Measurements from ENCODE around the gene NDRG3. TPM values are rescaled to one million over a fixed set of nuclear protein-coding genes. Genes with fewer than 3 reads are reported as not detected.
"Not testable (repeated sequence)": the region's sequence is repeated elsewhere in the genome, so short reads cannot be mapped to it uniquely, and the experiment has no call there.

Gene NDRG3
- total RNA-seq, 2 experiments from 2014 or later, result 14.4 to 22.1 TPM

- no peaks in the 10 kb centered on the region for H3K9me3 ChIP-seq (ENCODE audit: low read length)
- H3K4me3 ChIP-seq (ENCODE audit: low read depth, low read length, poor library complexity, severe bottlenecking), result no peak overlapping the region
- CTCF ChIA-PET (ENCODE audit: unreplicated experiment), result no interaction called here
- H3K27ac ChIP-seq (ENCODE audit: low read depth, low read length, poor library complexity, severe bottlenecking), result no peak overlapping the region
- H2AFZ ChIP-seq (ENCODE audit: low read length), result no peak overlapping the region
- no peaks in the 10 kb centered on the region for H3K9me2 ChIP-seq (ENCODE audit: insufficient read depth, low read length)
- no peaks in the 10 kb centered on the region for H4K20me1 ChIP-seq (ENCODE audit: insufficient read depth, low read length)
- H3K79me2 ChIP-seq (ENCODE audit: insufficient read depth, low read depth, low read length), result no peaks in the 10 kb centered on the region
- no peak overlapping the region for H3K4me2 ChIP-seq (ENCODE audit: low read length)
- no TSS peak for BruUV-seq (replicated peaks)
- H3K4me1 ChIP-seq (ENCODE audit: insufficient read depth, low read length, poor library complexity, severe bottlenecking), result peaks cover 26% of the 10 kb centered on the region
- POLR2A ChIA-PET, result interaction anchor here (0.6 kb wide), 1 partner anchor 47 kb away, joined by 6 read pairs; no protein-coding TSS in a partner anchor
- DNase-seq (ENCODE audit: low spot score), result no peak
- H3K36me3 ChIP-seq (ENCODE audit: insufficient read depth, low read length), result no peaks in the 10 kb centered on the region
- intact Hi-C loops (cut with micrococcal nuclease; ENCODE audit: unreplicated experiment), result no loop called here
- no peak for TF ChIP-seq EZH2phosphoT487 (IDR thresholded peaks at IDR 0.05; ENCODE audit: borderline replicate concordance, low read depth, low read length)
- TF ChIP-seq, protein P1, sequence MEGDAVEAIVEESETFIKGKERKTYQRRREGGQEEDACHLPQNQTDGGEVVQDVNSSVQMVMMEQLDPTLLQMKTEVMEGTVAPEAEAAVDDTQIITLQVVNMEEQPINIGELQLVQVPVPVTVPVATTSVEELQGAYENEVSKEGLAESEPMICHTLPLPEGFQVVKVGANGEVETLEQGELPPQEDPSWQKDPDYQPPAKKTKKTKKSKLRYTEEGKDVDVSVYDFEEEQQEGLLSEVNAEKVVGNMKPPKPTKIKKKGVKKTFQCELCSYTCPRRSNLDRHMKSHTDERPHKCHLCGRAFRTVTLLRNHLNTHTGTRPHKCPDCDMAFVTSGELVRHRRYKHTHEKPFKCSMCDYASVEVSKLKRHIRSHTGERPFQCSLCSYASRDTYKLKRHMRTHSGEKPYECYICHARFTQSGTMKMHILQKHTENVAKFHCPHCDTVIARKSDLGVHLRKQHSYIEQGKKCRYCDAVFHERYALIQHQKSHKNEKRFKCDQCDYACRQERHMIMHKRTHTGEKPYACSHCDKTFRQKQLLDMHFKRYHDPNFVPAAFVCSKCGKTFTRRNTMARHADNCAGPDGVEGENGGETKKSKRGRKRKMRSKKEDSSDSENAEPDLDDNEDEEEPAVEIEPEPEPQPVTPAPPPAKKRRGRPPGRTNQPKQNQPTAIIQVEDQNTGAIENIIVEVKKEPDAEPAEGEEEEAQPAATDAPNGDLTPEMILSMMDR (conservative IDR thresholded peaks at IDR 0.05; ENCODE audit: low read length), result no peak
Measured at GRCh38 chr20:36642136-36642535, 103.8 kb downstream of the NDRG3 start.

DNA sequence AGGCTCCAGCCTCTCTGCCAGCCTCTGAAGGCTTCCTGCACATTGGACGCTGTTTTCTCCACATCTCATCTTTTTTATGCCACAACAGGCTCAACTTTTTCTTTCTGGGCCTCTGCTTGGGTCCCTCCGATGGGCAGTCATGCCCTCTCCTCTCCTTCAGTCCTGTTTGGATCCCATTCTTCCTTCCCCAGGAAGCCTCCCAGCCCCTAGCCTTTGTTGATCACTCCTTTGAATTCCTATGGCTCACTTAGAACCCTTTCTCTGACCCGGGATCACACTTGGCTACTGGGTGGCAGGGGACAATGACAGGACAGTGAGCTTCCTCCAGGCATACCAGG is 104.4 kb downstream of the NDRG3 start:
- no peak overlapping the region for H3K27ac ChIP-seq (ENCODE audit: low read depth, low read length, poor library complexity, severe bottlenecking)
- DNase-seq (ENCODE audit: low spot score), result no peak
- no peaks in the 10 kb centered on the region for H3K9me3 ChIP-seq (ENCODE audit: low read length)
- no peak for TF ChIP-seq EZH2phosphoT487 (IDR thresholded peaks at IDR 0.05; ENCODE audit: borderline replicate concordance, low read depth, low read length)
- TF ChIP-seq, protein P1 (conservative IDR thresholded peaks at IDR 0.05; ENCODE audit: low read length), result no peak
- no peak overlapping the region for H3K4me2 ChIP-seq (ENCODE audit: low read length)
- no peaks in the 10 kb centered on the region for H3K79me2 ChIP-seq (ENCODE audit: insufficient read depth, low read depth, low read length)
- intact Hi-C loops (cut with micrococcal nuclease; ENCODE audit: unreplicated experiment), result no loop called here
- no peaks in the 10 kb centered on the region for H4K20me1 ChIP-seq (ENCODE audit: insufficient read depth, low read length)
- no peak overlapping the region for H3K4me3 ChIP-seq (ENCODE audit: low read depth, low read length, poor library complexity, severe bottlenecking)
- no TSS peak for BruUV-seq (replicated peaks)
- peaks cover 25% of the 10 kb centered on the region for H3K4me1 ChIP-seq (ENCODE audit: insufficient read depth, low read length, poor library complexity, severe bottlenecking)
- ChIA-PET POLR2A (no interaction called here), CTCF (ENCODE audit: unreplicated experiment) (no interaction called here)
- no peak overlapping the region for H2AFZ ChIP-seq (ENCODE audit: low read length)
- no peaks in the 10 kb centered on the region for H3K36me3 ChIP-seq (ENCODE audit: insufficient read depth, low read length)
- H3K9me2 ChIP-seq (ENCODE audit: insufficient read depth, low read length), result no peaks in the 10 kb centered on the region

DNA sequence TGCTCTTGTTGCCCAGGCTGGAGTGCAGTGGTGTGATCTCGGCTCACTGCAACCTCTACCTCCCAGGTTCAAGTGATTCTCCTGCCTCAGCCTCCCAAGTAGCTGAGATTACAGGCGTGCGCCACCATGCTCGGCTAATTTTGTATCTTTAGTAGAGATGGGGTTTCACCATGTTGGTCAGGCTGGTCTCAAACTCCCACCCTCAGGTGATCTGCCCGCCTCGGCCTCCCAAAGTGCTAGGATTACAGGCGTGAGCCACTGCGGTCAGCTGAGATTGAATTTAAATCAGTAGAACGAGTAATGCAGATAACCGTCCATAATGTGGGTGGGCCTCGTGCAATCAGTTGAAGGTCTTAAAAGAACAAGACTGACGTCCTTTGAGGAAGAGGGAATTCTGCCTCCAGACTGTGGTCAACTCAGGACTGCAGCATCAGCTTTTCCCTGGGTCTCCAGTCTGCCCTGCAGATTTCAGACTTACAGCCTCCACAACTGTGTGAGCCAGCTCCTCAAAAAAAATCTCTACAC is 107.0 kb downstream of the NDRG3 start:
- BruUV-seq (replicated peaks); H3K4me2 ChIP-seq (ENCODE audit: low read length); H3K27ac ChIP-seq (ENCODE audit: low read depth, low read length, poor library complexity, severe bottlenecking); H3K36me3 ChIP-seq (ENCODE audit: insufficient read depth, low read length); H3K79me2 ChIP-seq (ENCODE audit: insufficient read depth, low read depth, low read length); H3K9me3 ChIP-seq (ENCODE audit: low read length); intact Hi-C loops (cut with micrococcal nuclease; ENCODE audit: unreplicated experiment); H3K4me3 ChIP-seq (ENCODE audit: low read depth, low read length, poor library complexity, severe bottlenecking); H3K4me1 ChIP-seq (ENCODE audit: insufficient read depth, low read length, poor library complexity, severe bottlenecking); H4K20me1 ChIP-seq (ENCODE audit: insufficient read depth, low read length); POLR2A ChIA-PET; H2AFZ ChIP-seq (ENCODE audit: low read length); DNase-seq (ENCODE audit: low spot score); H3K9me2 ChIP-seq (ENCODE audit: insufficient read depth, low read length): not testable (repeated sequence)
- CTCF ChIA-PET (ENCODE audit: unreplicated experiment), result interaction anchor here (0.8 kb wide), 1 partner anchor 8 kb away, joined by 3 read pairs; no protein-coding TSS in a partner anchor
